ENCODE results near the gene GTPBP4. TPM values are rescaled to one million over a fixed set of nuclear protein-coding genes. Genes with fewer than 3 reads are reported as not detected.

The GTPBP4 gene
- polyA plus RNA-seq, 6 donors from 2014 or later, result 17.6 to 24.7 (median 22.0) TPM

DNA sequence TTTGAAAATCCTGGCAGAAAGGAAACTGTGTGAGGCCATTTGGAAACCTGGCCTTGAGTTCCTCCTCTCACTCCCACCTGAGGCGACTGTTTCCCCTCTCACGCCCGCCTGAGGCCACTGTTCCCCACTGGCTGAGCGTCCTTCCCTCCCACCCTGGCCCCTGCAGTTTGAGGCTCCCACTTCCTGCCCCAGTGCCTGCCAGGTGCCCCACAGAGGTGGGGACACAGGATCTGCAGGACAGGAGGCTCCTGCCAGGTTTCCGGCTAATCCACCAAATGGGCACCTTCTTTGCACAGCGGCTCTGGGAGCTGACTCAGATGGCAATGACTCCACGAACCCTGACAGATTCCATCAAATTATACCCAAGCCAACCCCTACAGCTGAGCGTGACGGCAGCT lies 32.4 kb upstream of the GTPBP4 start:
- Mint-ChIP-seq H3K9me3 (peaks cover 0 to 2% (median 0%) of the 10 kb centered on the region in 7 donors), H3K27me3 (peaks cover 7 to 34% (median 30%) of the 10 kb centered on the region in 3 donors), H3K4me3 (no peak overlapping the region), H3K4me1 (peaks cover 0 to 3% (median 0%) of the 10 kb centered on the region in 3 donors), H3K27ac (no peak overlapping the region), H3K36me3 (no peaks in the 10 kb centered on the region)
- DNase-seq (no peak), ATAC-seq (ENCODE audit: low read depth in 2 of 2) (no peak)

DNA sequence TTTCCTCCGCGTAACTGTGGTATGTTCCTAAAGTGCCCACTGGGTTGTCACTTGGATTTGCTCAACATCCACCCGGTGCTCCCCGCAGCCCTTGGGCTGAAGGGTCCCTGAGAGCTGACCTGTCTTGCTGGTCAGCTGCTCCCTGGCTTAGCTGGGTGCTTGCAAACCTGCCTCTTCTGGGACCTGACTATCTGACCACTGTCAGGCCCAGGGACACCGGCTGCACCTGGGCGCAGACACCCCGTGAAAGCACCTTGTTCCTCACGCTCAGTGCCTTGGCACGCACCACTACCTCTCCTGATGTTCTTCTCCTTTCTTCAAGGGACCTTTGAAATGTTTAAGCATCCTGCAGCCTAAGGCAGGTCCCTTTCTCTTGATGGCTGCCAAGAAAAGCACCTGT lies 30.1 kb upstream of the GTPBP4 start:
- peaks cover 0 to 3% (median 0%) of the 10 kb centered on the region in 3 donors for H3K4me1 Mint-ChIP-seq
- ATAC-seq (ENCODE audit: low read depth in 2 of 2) (no peak), DNase-seq (no peak)
- peaks cover 0 to 2% (median 0%) of the 10 kb centered on the region in 7 donors for H3K9me3 Mint-ChIP-seq
- H3K4me3 Mint-ChIP-seq, result no peak overlapping the region
- peaks cover 7 to 35% (median 34%) of the 10 kb centered on the region in 3 donors for H3K27me3 Mint-ChIP-seq
- H3K36me3 Mint-ChIP-seq, result no peaks in the 10 kb centered on the region
- peak overlapping the region in 1 of 6 donors; percentile 32 for H3K27ac Mint-ChIP-seq

DNA sequence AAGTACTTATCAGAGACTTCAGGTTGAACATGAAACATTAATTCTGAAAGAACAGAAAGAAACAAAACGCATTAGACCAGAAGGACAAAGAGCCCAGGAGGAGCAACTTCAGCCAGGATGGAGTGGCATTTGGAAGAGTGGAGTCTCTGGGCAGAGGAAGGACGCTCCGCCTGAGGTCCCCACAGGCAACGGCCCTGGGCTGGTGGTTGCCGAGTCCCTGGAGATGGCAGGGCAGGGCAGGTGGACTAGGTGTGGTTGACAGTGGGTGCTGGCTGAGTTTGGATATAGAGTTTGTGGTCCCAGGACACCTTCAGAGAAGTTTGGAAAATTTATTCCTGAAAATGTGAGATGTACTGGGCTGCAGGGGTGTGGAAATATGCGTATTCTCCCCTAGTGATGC lies 29.4 kb upstream of the GTPBP4 start:
- Mint-ChIP-seq H3K4me3 (no peak overlapping the region), H3K9me3 (peaks cover 0 to 2% (median 0%) of the 10 kb centered on the region in 7 donors), H3K27me3 (peaks cover 3 to 36% (median 30%) of the 10 kb centered on the region in 3 donors), H3K27ac (no peak overlapping the region), H3K36me3 (no peaks in the 10 kb centered on the region), H3K4me1 (peaks cover 0 to 3% (median 0%) of the 10 kb centered on the region in 3 donors)
- DNase-seq (no peak), ATAC-seq (ENCODE audit: low read depth in 2 of 2) (no peak)

DNA sequence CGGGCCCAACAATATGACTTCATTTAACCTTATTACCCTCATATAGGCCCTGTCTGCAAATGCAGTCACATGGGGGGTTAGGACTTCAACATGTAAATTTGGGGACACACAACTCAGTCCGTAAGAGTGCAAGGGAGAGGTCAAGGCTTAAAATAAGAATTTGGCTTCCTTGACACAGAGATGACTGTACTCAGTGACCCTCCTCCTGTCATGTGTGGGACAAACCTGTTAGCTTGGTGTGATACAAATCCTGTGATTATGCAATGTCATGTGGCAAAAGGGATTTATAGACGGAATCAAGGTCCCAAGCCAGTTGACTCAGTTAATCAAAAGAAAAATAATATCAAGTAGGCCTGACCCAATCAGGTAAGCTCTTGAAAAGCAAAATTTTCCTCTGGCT lies 25.9 kb upstream of the GTPBP4 start:
- Mint-ChIP-seq H3K9me3 (peaks cover 0 to 5% (median 0%) of the 10 kb centered on the region in 7 donors), H3K27ac (no peak overlapping the region), H3K36me3 (no peaks in the 10 kb centered on the region), H3K4me3 (no peak overlapping the region), H3K4me1 (no peaks in the 10 kb centered on the region), H3K27me3 (peaks cover 12 to 47% (median 39%) of the 10 kb centered on the region in 3 donors)
- DNase-seq (no peak), ATAC-seq (ENCODE audit: low read depth in 2 of 2) (no peak)

DNA sequence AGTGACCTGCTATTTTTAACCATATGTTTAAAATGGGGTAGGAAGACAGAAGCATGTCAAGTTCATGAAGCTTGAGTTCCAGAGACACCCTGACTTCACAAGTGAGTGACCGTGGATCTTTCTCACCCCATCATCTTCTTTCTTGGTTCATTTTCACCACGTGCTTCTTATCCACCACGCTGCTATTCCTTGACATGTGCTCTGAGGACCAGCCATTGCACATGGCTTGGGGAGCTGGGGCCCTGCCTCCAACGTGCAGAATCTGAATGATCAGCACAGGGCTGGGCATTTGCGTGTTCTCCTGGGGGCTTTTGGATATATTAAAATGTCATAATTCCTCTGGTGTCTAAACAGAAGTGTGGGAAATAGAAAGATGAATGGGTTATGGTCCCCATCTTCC lies 25.0 kb upstream of the GTPBP4 start:
- H3K27me3 Mint-ChIP-seq, result peaks cover 12 to 48% (median 36%) of the 10 kb centered on the region in 3 donors
- ATAC-seq (ENCODE audit: low read depth in 2 of 2) (no peak), DNase-seq (no peak)
- peak overlapping the region in 1 of 6 donors; percentile 67 for H3K27ac Mint-ChIP-seq
- peaks cover 0 to 5% (median 0%) of the 10 kb centered on the region in 7 donors for H3K9me3 Mint-ChIP-seq
- H3K4me3 Mint-ChIP-seq, result no peak overlapping the region
- no peaks in the 10 kb centered on the region for H3K4me1 Mint-ChIP-seq
- H3K36me3 Mint-ChIP-seq, result no peaks in the 10 kb centered on the region

DNA sequence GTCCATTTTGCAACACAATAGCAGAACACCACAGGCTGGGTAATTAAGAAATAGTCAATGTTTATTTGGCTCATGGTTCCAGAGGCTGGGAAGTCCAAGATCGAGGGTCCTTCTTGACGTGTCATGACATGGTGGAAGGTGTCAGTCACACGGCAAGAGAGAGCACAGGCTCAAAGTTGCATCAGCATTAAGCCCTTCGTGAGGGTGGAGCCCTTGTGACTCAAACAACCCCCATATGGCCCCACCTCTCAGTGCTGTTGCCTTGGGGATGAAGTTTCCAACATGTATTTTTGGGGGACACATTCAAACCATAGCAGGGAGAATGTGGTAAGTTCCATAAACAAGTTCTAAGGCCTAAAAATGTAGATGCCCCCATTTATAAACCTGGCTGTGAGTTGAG lies 24.6 kb upstream of the GTPBP4 start:
- Mint-ChIP-seq H3K36me3 (no peaks in the 10 kb centered on the region), H3K27ac (no peak overlapping the region), H3K4me3 (no peak overlapping the region), H3K9me3 (peaks cover 0 to 5% (median 0%) of the 10 kb centered on the region in 7 donors), H3K27me3 (peaks cover 12 to 48% (median 36%) of the 10 kb centered on the region in 3 donors), H3K4me1 (no peaks in the 10 kb centered on the region)
- ATAC-seq (ENCODE audit: low read depth in 2 of 2), result no peak
- no peak for DNase-seq

DNA sequence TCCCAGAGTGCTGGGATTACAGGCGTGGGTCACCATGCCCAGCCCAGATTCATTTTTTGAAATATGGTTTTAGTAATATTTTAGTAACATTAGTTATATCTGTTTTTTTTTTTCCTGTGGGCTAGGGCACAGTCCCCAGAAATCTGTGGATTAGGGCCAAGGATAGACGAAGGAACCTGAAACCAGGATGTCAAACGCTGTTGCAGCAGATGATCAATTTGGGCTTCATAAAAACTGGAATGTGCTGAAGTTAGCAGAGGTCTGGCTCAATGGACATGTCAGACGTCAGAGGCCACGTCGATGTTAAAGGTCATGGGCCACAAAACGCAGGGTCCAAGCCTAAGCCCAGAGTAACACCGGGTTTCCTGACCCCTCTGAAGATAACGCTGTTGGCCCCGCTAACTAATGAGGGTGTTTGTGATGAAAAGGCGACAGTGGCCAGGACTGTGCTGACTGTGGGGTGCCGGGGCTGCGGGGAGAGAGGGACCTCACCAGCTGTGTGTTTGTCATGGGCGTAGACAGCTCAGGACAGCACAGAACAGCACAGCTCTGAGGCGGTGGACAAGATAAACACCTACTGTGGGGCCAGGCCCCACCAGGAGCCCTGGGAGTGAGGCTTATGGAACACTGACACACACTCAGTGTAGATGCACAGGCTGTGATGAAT lies 23.8 kb upstream of the GTPBP4 start:
- Mint-ChIP-seq H3K36me3 (no peaks in the 10 kb centered on the region), H3K27ac (no peak overlapping the region), H3K27me3 (peaks cover 12 to 50% (median 38%) of the 10 kb centered on the region in 3 donors), H3K4me3 (no peak overlapping the region), H3K9me3 (peaks cover 0 to 5% (median 0%) of the 10 kb centered on the region in 7 donors), H3K4me1 (no peaks in the 10 kb centered on the region)
- no peak for DNase-seq
- no peak for ATAC-seq (ENCODE audit: low read depth in 2 of 2)

DNA sequence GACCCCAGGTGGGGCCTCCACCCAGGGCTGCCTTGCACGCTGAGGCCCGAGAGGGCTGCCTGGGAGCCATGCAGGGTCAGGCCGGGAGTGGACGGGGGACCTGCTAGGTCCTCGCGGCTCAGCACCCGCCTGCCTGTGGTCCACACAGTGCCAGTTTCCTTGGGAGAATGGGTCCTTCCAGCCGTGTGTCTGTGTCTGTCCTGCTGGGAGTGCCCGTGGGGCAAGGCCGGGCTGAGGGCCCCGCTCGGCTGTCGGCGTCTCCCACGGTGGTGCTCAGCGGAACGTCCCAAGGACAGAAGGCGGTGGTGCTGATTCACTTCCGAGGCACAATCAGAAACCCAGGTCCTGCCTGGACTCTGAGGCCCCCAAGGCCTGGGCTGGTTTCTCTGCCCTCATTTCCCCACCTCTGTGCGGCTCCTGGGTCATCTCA lies 23.2 kb upstream of the GTPBP4 start:
- ATAC-seq (ENCODE audit: low read depth in 2 of 2), result no peak

DNA sequence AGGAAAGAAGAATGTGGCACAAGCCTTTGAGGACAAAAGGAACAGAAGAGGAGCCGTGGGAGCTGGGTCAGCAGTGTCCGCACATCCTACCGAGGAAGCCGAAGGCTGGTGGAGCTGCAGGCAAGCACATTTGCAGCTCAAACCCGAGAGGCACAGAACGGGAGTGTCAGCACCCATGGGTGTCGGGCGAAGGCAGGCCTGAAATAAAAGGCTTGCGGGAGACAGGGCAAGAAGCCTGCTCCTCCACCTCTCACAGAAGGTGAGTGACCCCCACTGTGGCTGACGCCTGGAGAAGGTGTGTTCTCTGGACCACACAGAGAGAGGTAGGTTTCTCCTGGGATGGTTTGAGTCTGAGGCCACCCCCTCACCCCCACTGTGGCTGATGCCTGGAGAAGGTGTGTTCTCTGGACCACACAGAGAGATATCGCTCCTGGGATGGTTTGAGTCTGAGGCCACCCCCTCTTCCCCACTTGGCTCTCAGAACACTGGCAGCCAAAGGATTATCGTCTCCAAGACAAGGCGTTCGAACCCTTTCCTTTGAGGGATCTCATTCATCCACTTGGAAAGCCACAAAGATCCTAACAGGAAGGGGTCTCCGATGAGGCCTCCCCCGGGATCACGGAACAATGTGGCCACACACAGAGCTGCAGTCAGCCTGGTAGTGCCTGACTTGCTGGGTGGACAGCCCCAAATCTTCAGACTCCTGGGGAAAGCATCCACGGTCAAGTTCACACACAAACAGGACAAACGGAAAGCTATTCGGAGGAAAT lies 21.6 kb upstream of the GTPBP4 start:
- H3K4me3 Mint-ChIP-seq, result no peak overlapping the region
- ATAC-seq (ENCODE audit: low read depth in 2 of 2) (no peak), DNase-seq (no peak)
- no peaks in the 10 kb centered on the region for H3K36me3 Mint-ChIP-seq
- no peaks in the 10 kb centered on the region for H3K4me1 Mint-ChIP-seq
- peaks cover 0 to 5% (median 2%) of the 10 kb centered on the region in 7 donors for H3K9me3 Mint-ChIP-seq
- H3K27me3 Mint-ChIP-seq, result peaks cover 9 to 47% (median 37%) of the 10 kb centered on the region in 3 donors
- H3K27ac Mint-ChIP-seq, result no peak overlapping the region

More for the DNA sequence above, 23.2 kb upstream of the GTPBP4 start:
- DNase-seq, result no peak
- Mint-ChIP-seq H3K27ac (no peak overlapping the region), H3K4me1 (no peaks in the 10 kb centered on the region), H3K4me3 (no peak overlapping the region), H3K9me3 (peaks cover 0 to 5% (median 0%) of the 10 kb centered on the region in 7 donors), H3K36me3 (no peaks in the 10 kb centered on the region), H3K27me3 (peaks cover 10 to 50% (median 39%) of the 10 kb centered on the region in 3 donors)

DNA sequence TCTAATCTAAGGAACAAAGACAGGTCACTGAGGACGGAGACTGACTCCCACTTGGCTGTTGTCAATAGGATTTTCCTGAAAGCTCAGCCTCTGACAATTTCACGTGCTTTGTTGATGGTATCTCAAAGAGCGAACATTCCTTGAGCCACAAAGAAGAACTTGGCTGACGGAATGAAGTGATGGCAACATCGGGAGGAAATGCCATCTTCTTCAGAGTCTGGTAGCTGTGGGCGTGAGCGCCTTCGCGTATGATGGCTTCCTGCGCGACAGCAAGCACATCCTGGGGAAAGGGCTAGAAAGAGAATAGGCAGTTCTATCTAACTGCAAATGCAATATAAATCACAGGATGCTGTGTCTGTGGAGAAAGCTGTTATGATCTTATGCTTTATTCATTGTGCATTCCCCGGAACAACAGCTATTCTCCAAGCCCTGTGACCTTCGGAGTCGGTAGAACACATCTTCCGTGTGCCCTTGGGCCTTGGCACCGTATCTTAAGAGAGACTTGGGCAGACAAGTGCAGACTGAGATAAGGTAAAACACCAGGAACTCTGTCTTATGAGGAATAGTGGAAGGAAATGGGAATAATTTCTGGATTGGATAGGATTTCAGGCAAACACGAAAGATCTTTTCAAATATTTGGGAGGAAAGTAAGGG lies 19.6 kb upstream of the GTPBP4 start:
- H3K4me1 Mint-ChIP-seq, result no peaks in the 10 kb centered on the region
- H3K9me3 Mint-ChIP-seq, result peaks cover 0 to 14% (median 5%) of the 10 kb centered on the region in 7 donors
- ATAC-seq (ENCODE audit: low read depth in 2 of 2), result no peak
- no peak for DNase-seq
- no peaks in the 10 kb centered on the region for H3K36me3 Mint-ChIP-seq
- H3K4me3 Mint-ChIP-seq, result no peak overlapping the region
- H3K27ac Mint-ChIP-seq, result peak overlapping the region in 3 of 6 donors; percentile 30 to 39 (median 34)
- H3K27me3 Mint-ChIP-seq, result peaks cover 9 to 40% (median 37%) of the 10 kb centered on the region in 3 donors

DNA sequence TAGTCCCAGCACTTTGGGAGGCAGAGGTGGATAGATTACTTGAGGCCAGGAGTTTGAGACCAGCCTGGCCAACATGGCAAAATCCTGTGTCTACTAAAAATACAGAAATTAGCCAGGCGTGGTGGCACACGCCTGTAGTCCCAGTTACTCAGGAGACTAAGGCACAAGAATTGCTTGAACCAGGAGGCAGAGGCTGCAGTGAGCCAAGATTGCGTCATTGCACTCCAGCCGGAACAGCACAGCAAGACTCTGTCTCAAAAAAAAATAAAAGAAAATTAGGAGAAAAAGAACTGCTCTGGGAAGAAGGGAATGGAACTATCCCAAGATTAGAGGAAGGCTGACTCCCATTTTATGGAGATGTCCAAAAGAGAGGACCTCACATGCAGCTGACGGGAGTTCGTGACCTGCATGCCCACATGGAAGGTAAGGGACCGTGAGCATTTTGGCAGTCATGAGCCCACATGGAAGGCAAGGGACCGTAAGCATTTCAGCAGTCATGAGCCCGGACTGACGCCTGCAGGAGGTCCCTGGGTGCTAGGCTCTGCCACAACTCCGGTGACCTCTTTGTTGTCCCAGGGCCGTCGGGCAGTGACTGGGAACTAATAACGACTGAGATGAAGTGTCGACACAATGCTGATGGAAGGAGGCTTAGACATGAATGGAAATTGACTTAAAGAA lies 18.6 kb upstream of the GTPBP4 start:
- Mint-ChIP-seq H3K27ac (no peak overlapping the region), H3K36me3 (no peaks in the 10 kb centered on the region), H3K27me3 (peaks cover 9 to 40% (median 37%) of the 10 kb centered on the region in 3 donors), H3K9me3 (peaks cover 0 to 14% (median 5%) of the 10 kb centered on the region in 7 donors), H3K4me3 (no peak overlapping the region), H3K4me1 (no peaks in the 10 kb centered on the region)
- no peak for ATAC-seq (ENCODE audit: low read depth in 2 of 2)
- no peak for DNase-seq

DNA sequence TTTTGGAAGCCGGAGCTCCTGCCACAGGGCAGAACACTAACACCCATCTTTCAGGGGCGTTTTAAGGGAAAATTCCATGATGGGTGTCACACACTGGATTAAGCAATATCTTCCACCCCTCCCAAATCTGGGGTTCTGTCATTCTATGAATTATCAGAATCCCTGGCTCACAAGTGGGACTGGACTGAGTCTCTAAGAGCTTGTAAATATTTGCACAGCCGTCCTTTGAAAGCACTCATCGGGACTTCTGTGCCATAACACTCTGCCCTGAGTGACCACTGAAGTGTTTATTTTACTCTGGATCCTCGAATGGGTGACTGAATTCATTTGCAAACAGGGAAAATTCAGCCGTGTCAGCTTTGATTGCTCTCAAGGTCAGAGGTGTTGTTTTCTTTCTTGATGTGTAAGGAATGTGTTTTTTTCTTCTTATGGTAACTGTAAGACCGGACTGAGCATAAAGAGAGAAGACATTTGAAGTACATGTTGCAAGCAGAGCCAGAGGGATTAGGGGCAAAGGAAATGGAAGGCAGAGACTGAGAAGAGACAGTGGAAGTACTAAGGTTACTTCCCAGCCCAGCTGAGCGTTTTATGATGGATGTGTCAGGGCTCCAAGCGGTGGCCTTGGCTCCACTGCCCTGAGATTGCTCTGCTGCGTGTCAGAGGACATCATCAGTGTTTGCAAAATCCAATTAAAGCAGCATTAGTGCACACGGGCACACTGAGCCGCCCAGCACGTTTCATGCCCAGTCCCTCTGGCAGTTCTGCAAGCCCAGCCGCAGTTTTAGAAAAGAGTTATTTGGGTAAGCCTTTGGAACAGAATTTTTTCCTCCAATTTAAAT lies 17.7 kb upstream of the GTPBP4 start:
- H3K9me3 Mint-ChIP-seq, result peaks cover 0 to 14% (median 5%) of the 10 kb centered on the region in 7 donors
- no peak for ATAC-seq (ENCODE audit: low read depth in 2 of 2)
- no peak overlapping the region for H3K4me3 Mint-ChIP-seq
- H3K27me3 Mint-ChIP-seq, result peaks cover 5 to 39% (median 35%) of the 10 kb centered on the region in 3 donors
- DNase-seq, result no peak
- H3K4me1 Mint-ChIP-seq, result no peaks in the 10 kb centered on the region
- no peaks in the 10 kb centered on the region for H3K36me3 Mint-ChIP-seq
- H3K27ac Mint-ChIP-seq, result no peak overlapping the region

Data from naive B cell (primary cell).